ENCODE measurements around the gene DSCAM. TPM values are rescaled to one million over a fixed set of nuclear protein-coding genes. Genes with fewer than 3 reads are reported as not detected.

The DSCAM gene
- total RNA-seq, 1 experiment from 2014 or later = not detected

GRCh38 chr21:40016234-40016633 lies 830.7 kb downstream of the DSCAM start:
- in situ Hi-C loops (cut with HindIII; ENCODE audit: low pct_unique_long_range_greater_than_20kb, low sequenced_read_pairs) = no loop called here

DNA sequence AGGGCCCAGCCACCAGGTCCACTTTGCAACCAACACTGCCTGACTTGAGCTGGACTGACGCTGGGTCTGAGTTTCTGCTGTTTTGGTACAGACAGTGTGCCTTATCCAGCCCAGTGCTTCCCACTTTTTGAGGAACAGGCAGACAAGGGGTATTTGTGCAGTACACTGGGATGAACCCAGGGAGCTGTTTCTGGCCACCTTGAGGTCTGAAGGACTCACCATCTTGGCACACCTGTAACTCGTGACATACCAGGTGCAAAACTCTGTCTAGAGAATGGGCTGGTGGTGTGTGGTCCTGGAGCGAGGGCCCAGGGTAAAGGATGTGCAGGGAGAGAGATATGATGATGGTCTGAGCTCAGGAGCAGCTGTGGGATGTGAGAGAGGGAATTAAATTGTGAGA lies 831.1 kb downstream of the DSCAM start:
- in situ Hi-C loops (cut with HindIII; ENCODE audit: low pct_unique_long_range_greater_than_20kb, low sequenced_read_pairs) = no loop called here
- no peak for DNase-seq (ENCODE audit: low read depth)

More at GRCh38 chr21:40016234-40016633, 830.7 kb downstream of the DSCAM start:
- DNase-seq (ENCODE audit: low read depth) = no peak

GRCh38 chr21:40014394-40014793 lies 832.6 kb downstream of the DSCAM start:
- in situ Hi-C loops (cut with HindIII; ENCODE audit: low pct_unique_long_range_greater_than_20kb, low sequenced_read_pairs) = no loop called here
- DNase-seq (ENCODE audit: low read depth) = no peak

GRCh38 chr21:40013001-40013735 lies 833.8 kb downstream of the DSCAM start:
- in situ Hi-C loops (cut with HindIII; ENCODE audit: low pct_unique_long_range_greater_than_20kb, low sequenced_read_pairs) = no loop called here
- no peak for DNase-seq (ENCODE audit: low read depth)

DNA sequence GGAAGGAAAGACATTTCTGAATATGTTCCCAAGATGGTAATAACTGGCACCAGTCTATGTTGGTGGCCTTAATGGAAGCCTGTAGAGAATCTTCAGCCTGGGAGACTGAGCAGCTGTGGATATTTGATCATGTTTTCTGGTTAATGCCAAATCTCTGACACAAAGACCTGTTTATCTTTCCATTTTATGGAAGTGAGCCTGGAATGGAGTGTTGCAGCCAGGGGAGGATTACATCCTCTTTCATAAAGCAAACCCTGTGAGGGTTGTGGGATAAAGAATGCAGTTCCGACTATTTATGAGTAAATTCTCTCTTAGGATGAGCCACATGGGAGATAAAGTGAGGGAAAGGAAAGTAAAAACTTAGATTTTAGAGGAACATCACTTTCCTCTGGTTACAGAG lies 835.6 kb downstream of the DSCAM start:
- no peak for DNase-seq (ENCODE audit: low read depth)
- in situ Hi-C loops (cut with HindIII; ENCODE audit: low pct_unique_long_range_greater_than_20kb, low sequenced_read_pairs) = no loop called here

DNA sequence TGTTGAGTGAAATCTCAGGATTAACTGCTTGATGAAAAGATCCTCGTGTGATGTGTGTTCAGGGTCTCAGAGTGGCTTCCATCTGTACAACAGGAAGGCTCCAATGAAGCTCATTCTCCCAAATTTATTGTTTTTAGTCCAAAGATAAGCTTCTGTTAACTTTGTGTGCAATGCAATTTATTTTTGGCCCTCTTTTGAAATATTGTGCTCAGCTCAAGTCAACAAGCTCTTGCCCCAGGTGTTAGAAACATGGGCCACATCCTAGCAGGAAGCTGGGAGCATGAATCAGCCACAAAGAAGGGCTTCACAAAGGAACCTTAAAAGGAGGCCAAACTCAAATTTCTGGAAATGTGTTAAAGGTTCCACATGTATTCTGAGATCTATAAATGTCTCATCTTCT lies 844.0 kb downstream of the DSCAM start:
- in situ Hi-C loops (cut with HindIII; ENCODE audit: low pct_unique_long_range_greater_than_20kb, low sequenced_read_pairs) = no loop called here
- DNase-seq (ENCODE audit: low read depth) = no peak

GRCh38 chr21:39984286-39984991 lies 862.5 kb downstream of the DSCAM start:
- no peak for DNase-seq (ENCODE audit: low read depth)
- in situ Hi-C loops (cut with HindIII; ENCODE audit: low pct_unique_long_range_greater_than_20kb, low sequenced_read_pairs) = no loop called here

DNA sequence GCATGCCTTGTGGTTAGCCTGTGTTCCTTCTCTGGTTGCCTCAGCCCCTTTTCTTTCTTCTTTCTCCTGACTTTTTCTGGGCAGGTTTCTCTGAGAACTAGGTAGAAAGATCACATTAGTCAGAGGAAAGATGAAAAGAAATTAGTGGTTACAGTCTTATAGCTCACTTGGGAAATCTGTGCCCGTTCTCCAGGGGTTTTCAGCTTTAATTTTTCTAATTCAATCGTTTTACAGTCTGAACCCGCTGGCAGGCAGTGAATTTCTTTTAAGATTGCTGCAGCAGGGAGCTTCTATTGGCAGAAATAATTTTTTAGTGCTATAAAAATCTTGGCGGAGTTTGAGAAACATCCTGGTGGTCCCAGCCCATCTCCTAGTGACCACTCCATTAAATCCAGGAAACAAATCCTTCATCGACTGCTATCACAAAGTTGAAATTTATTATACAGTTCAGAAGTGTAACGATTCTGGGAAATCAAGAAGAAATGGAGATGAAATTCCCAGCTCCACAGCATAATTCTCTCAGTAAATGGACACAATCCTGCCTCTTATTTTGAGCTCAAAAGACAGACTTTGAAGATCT lies 866.6 kb downstream of the DSCAM start:
- DNase-seq (ENCODE audit: low read depth) = no peak
- in situ Hi-C loops (cut with HindIII; ENCODE audit: low pct_unique_long_range_greater_than_20kb, low sequenced_read_pairs) = no loop called here

GRCh38 chr21:39979321-39979720 lies 867.6 kb downstream of the DSCAM start:
- DNase-seq (ENCODE audit: low read depth) = no peak
- in situ Hi-C loops (cut with HindIII; ENCODE audit: low pct_unique_long_range_greater_than_20kb, low sequenced_read_pairs) = no loop called here

DNA sequence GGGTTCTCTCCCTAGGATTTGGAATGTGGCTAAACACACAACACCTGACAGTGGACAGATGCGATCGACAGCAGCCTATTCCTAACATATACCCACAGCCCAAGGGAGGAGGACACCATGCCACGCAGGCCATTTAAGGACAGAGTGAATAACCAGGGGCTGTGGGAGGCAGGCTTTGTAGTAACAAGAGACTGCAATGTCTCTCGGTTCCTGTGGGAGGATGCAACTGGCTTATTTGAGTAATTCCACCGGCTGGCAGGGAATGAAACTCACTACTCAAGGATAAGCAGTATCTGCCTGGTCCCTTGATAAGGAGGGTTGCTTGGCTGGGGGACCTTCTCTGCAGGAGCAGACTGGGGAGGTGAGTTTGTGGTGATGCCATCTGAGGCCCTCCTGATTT lies 870.2 kb downstream of the DSCAM start:
- in situ Hi-C loops (cut with HindIII; ENCODE audit: low pct_unique_long_range_greater_than_20kb, low sequenced_read_pairs) = no loop called here

GRCh38 chr21:39972976-39973770 lies 873.8 kb downstream of the DSCAM start:
- no peak for DNase-seq (ENCODE audit: low read depth)
- in situ Hi-C loops (cut with HindIII; ENCODE audit: low pct_unique_long_range_greater_than_20kb, low sequenced_read_pairs) = no loop called here

More for the DNA sequence above, 870.2 kb downstream of the DSCAM start:
- no peak for DNase-seq (ENCODE audit: low read depth)

GRCh38 chr21:39972471-39972870 lies 874.5 kb downstream of the DSCAM start:
- DNase-seq (ENCODE audit: low read depth) = no peak
- in situ Hi-C loops (cut with HindIII; ENCODE audit: low pct_unique_long_range_greater_than_20kb, low sequenced_read_pairs) = no loop called here

DNA sequence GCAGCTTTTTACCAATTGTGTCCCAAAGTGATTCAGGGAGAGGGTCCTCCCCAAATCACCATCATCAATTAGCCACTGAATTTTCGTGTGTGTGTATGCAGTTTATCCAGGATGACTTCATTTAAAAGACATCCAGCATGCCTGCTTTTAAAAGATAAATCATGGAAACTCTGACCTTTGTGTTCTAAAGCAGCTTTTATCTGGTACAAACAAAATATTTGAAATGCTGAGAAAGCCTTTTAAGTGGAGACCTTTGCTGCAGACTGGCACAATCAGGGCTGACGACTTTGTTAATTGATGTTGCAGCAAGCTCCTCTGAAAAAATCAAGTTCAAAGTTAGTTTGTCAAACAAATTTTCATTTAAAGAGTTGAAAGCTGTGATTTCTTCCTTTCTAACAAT lies 875.0 kb downstream of the DSCAM start:
- no peak for DNase-seq (ENCODE audit: low read depth)
- in situ Hi-C loops (cut with HindIII; ENCODE audit: low pct_unique_long_range_greater_than_20kb, low sequenced_read_pairs) = no loop called here

DNA sequence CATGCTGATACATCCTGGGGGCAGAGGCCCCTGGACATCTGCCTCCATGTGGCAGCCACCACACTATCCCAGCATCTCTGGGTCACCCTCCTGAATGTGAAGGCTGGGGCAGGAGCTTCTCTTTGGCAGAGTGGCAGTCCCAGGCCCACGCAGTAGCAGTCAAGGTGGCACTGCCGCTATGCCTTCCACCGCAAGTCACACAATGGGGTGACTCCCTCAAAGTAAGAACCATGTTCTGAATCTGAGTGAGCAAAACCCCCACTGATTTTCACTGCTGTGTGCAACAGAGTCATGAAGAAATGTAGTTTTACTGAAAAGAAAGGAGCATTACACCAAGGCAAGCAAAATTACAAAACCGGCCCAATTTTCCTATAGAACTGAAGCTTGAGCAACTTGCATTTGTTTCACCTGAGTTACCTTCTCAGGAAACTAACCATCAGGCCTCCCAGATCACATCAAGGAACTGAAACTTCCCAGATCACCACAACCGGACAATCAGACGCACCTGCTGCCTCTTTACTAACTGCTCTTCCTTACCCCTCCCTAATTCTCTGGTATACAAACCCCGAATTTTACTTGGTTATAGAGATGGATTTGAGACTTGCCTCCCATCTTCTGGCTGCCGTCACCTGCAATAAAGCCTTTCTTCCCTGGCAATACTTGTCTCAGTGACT lies 877.1 kb downstream of the DSCAM start:
- no peak for DNase-seq (ENCODE audit: low read depth)
- in situ Hi-C loops (cut with HindIII; ENCODE audit: low pct_unique_long_range_greater_than_20kb, low sequenced_read_pairs) = no loop called here

DNA sequence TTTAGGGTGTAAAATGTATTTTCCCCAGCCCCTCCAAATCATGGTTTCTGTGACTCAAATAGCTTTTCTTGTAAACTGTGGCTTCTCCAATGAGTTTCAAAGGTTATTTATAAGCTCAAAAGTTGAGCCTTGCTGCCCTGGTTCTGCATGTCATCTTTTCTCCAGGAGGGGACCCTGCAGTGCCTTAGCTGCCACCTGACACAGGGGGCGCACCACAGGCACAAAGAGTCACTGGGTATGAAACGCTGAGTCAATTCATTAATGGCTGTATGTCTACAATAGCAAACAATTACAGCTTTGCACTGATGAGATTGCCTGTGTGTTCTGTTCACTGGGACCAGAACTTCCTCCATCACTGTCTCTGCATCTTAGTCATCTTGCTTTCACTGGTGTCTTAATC lies 878.9 kb downstream of the DSCAM start:
- in situ Hi-C loops (cut with HindIII; ENCODE audit: low pct_unique_long_range_greater_than_20kb, low sequenced_read_pairs) = no loop called here
- no peak for DNase-seq (ENCODE audit: low read depth)

- DNase-seq (ENCODE audit: low read depth) = no peak
- in situ Hi-C loops (cut with HindIII; ENCODE audit: low pct_unique_long_range_greater_than_20kb, low sequenced_read_pairs) = no loop called here
These were observed 880.2 kb downstream of the DSCAM start for GRCh38 chr21:39966786-39967185.

GRCh38 chr21:39965026-39965425 lies 881.9 kb downstream of the DSCAM start:
- in situ Hi-C loops (cut with HindIII; ENCODE audit: low pct_unique_long_range_greater_than_20kb, low sequenced_read_pairs) = no loop called here
- DNase-seq (ENCODE audit: low read depth) = no peak

- in situ Hi-C loops (cut with HindIII; ENCODE audit: low pct_unique_long_range_greater_than_20kb, low sequenced_read_pairs) = no loop called here
- DNase-seq (ENCODE audit: low read depth) = peak; percentile 15
These were observed 885.7 kb downstream of the DSCAM start for GRCh38 chr21:39961251-39961650.

Measured in Caki2 (cell line).